Astrocyte (in vitro differentiated cells and primary cell): Measurements from ENCODE around the gene NR2F2. TPM values are rescaled to one million over a fixed set of nuclear protein-coding genes. Genes with fewer than 3 reads are reported as not detected.

ENCODE experiments used
- DNase-seq: peaks from one replicate; pipeline ENCODE4 v3.0.0-alpha.2; 2010; ENCODE audit warnings: low read depth
- FAIRE-seq: peaks from 2 replicates; lab custom pipeline; 2011; peaks lifted over from hg19 to GRCh38; lab: Jason Lieb, UNC
- H2AFZ ChIP-seq: 2 replicates; pipeline ENCODE4 v1.6.0; 2012; ENCODE audit warnings: low read depth, low read length, inconsistent platforms
- H3K27ac ChIP-seq: 2 replicates; pipeline ENCODE4 v1.5.1; 2011; ENCODE audit warnings: low read depth, low read length, inconsistent platforms
- H3K27me3 ChIP-seq: 2 replicates; pipeline ENCODE4 v1.6.0; 2011; ENCODE audit warnings: low read length, inconsistent platforms; ENCODE audit not compliant: insufficient read depth
- H3K36me3 ChIP-seq: 2 replicates; pipeline ENCODE4 v1.5.1; 2011; ENCODE audit warnings: low read length, inconsistent platforms; ENCODE audit not compliant: insufficient read depth
- H3K4me1 ChIP-seq: 2 replicates; pipeline ENCODE4 v1.5.1; 2011; ENCODE audit warnings: low read length, inconsistent platforms; ENCODE audit not compliant: insufficient read depth
- H3K4me2 ChIP-seq: 2 replicates; pipeline ENCODE4 v1.6.0; 2012; ENCODE audit warnings: low read length, inconsistent platforms
- H3K4me3 ChIP-seq: 2 replicates; pipeline ENCODE4 v1.5.1; 2011; ENCODE audit warnings: low read depth, mild to moderate bottlenecking, low read length, inconsistent platforms; ENCODE audit not compliant: insufficient read depth
- H3K79me2 ChIP-seq: 2 replicates; pipeline ENCODE4 v1.6.0; 2012; ENCODE audit warnings: mild to moderate bottlenecking, low read length, inconsistent platforms; ENCODE audit not compliant: insufficient read depth
- H3K9ac ChIP-seq: 2 replicates; pipeline ENCODE4 v1.6.0; 2012; ENCODE audit warnings: mild to moderate bottlenecking, low read length, inconsistent platforms
- H3K9me3 ChIP-seq: 2 replicates; pipeline ENCODE4 v1.5.1; 2012; ENCODE audit warnings: low read depth, mild to moderate bottlenecking, low read length, inconsistent platforms; ENCODE audit not compliant: insufficient read depth
- H4K20me1 ChIP-seq: 2 replicates; pipeline ENCODE4 v1.6.0; 2012; ENCODE audit warnings: low read length, inconsistent platforms; ENCODE audit not compliant: insufficient read depth
- H3K27ac Mint-ChIP-seq: one replicate; pipeline ENCODE4 v1.8.0; 2021; ENCODE audit warnings: mild to moderate bottlenecking, mixed read lengths; ENCODE audit not compliant: unreplicated experiment
- H3K27me3 Mint-ChIP-seq: one replicate; pipeline ENCODE4 v1.8.0; 2021; ENCODE audit warnings: low read depth, mixed read lengths; ENCODE audit not compliant: unreplicated experiment
- H3K36me3 Mint-ChIP-seq: one replicate; pipeline ENCODE4 v1.8.0; 2021; ENCODE audit warnings: low read depth, mixed read lengths; ENCODE audit not compliant: unreplicated experiment
- H3K4me1 Mint-ChIP-seq: one replicate; pipeline ENCODE4 v1.8.0; 2021; ENCODE audit warnings: low read depth, mixed read lengths; ENCODE audit not compliant: unreplicated experiment
- H3K4me3 Mint-ChIP-seq: one replicate; pipeline ENCODE4 v1.8.0; 2021; ENCODE audit warnings: mild to moderate bottlenecking, moderate library complexity, mixed read lengths; ENCODE audit not compliant: unreplicated experiment
- H3K9me3 Mint-ChIP-seq: one replicate; pipeline ENCODE4 v1.8.0; 2021; ENCODE audit warnings: mild to moderate bottlenecking, mixed read lengths; ENCODE audit not compliant: unreplicated experiment
- EZH2 ChIP-seq: IDR thresholded peaks from 2 replicates; pipeline ENCODE4 v1.6.1; 2012; ENCODE audit warnings: mild to moderate bottlenecking, low read length, inconsistent platforms; ENCODE audit not compliant: insufficient read depth
- total RNA-seq: library from RNA; stranded (reverse); gene quantifications from 2 replicates; pipeline ENCODE4 v1.2.1, GENCODE V29; 2021
- TF ChIP-seq, protein P1 (sequence below): IDR thresholded peaks from 2 replicates; pipeline ENCODE4 v1.5.1; 2011; ENCODE audit warnings: low read depth, mild to moderate bottlenecking, inconsistent platforms, low read length, moderate library complexity; ENCODE audit not compliant: insufficient read depth

NR2F2 gene
- total RNA-seq, 1 donor from 2014 or later = 75.8 TPM

- peak overlapping the region; percentile 96 for H3K9ac ChIP-seq
- FAIRE-seq (no peak), DNase-seq (no peak)
- H3K27me3 Mint-ChIP-seq = peaks cover 23% of the 10 kb centered on the region
- peak overlapping the region; percentile 93 for H3K4me2 ChIP-seq
- H3K27me3 ChIP-seq = no peaks in the 10 kb centered on the region
- TF ChIP-seq, protein P1, sequence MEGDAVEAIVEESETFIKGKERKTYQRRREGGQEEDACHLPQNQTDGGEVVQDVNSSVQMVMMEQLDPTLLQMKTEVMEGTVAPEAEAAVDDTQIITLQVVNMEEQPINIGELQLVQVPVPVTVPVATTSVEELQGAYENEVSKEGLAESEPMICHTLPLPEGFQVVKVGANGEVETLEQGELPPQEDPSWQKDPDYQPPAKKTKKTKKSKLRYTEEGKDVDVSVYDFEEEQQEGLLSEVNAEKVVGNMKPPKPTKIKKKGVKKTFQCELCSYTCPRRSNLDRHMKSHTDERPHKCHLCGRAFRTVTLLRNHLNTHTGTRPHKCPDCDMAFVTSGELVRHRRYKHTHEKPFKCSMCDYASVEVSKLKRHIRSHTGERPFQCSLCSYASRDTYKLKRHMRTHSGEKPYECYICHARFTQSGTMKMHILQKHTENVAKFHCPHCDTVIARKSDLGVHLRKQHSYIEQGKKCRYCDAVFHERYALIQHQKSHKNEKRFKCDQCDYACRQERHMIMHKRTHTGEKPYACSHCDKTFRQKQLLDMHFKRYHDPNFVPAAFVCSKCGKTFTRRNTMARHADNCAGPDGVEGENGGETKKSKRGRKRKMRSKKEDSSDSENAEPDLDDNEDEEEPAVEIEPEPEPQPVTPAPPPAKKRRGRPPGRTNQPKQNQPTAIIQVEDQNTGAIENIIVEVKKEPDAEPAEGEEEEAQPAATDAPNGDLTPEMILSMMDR = no peak
- TF ChIP-seq EZH2 = no peak
- H3K4me3 Mint-ChIP-seq = peak overlapping the region; percentile 99
- no peak overlapping the region for H3K27ac Mint-ChIP-seq
- peaks cover 99% of the 10 kb centered on the region for H3K79me2 ChIP-seq
- H2AFZ ChIP-seq = no peak overlapping the region
- H3K4me1 Mint-ChIP-seq = peaks cover 35% of the 10 kb centered on the region
- H3K36me3 Mint-ChIP-seq = peaks cover 43% of the 10 kb centered on the region
- peaks cover 6% of the 10 kb centered on the region for H3K4me1 ChIP-seq
- peak overlapping the region; percentile 86 for H3K27ac ChIP-seq
- H3K9me3 ChIP-seq = no peaks in the 10 kb centered on the region
- H3K9me3 Mint-ChIP-seq = peaks cover 2% of the 10 kb centered on the region
- H3K4me3 ChIP-seq = peak overlapping the region; percentile 99
- H4K20me1 ChIP-seq = peaks cover 88% of the 10 kb centered on the region
- peaks cover 50% of the 10 kb centered on the region for H3K36me3 ChIP-seq
Observed at GRCh38 chr15:96336108-96336595, 5.7 kb downstream of the NR2F2 start.

GRCh38 chr15:96336596-96337364 is 6.3 kb downstream of the NR2F2 start:
- H3K27ac Mint-ChIP-seq = no peak overlapping the region
- TF ChIP-seq, protein P1 = no peak
- TF ChIP-seq EZH2 = no peak

More at GRCh38 chr15:96336596-96337364, 6.3 kb downstream of the NR2F2 start:
- Mint-ChIP-seq H3K4me3 (peak overlapping the region; percentile 99), H3K4me1 (peaks cover 35% of the 10 kb centered on the region), H3K36me3 (peaks cover 41% of the 10 kb centered on the region), H3K9me3 (peaks cover 2% of the 10 kb centered on the region), H3K27me3 (peaks cover 23% of the 10 kb centered on the region)
- Histone ChIP-seq H3K27me3 (no peaks in the 10 kb centered on the region), H3K79me2 (peaks cover 99% of the 10 kb centered on the region), H3K9me3 (no peaks in the 10 kb centered on the region), H3K4me1 (peaks cover 6% of the 10 kb centered on the region), H3K4me3 (peak overlapping the region; percentile 99), H3K4me2 (peak overlapping the region; percentile 93), H4K20me1 (peaks cover 86% of the 10 kb centered on the region), H2AFZ (no peak overlapping the region), H3K27ac (peak overlapping the region; percentile 86), H3K36me3 (peaks cover 50% of the 10 kb centered on the region), H3K9ac (peak overlapping the region; percentile 96)
- FAIRE-seq (no peak), DNase-seq (peak; percentile 31)
